Stimulated activated CD4-positive, alpha-beta T cell treated with anti-CD3 and anti-CD28 coated beads, Interleukin-12 subunit alpha, Interleukin-12 subunit beta, amount 100 ng/mL, for 4 hours (primary cell): Measurements from ENCODE around the gene DYSF.
"Not testable (repeated sequence)": the region's sequence is repeated elsewhere in the genome, so short reads cannot be mapped to it uniquely, and the experiment has no call there.

Experiments
- DNase-seq: peaks from one replicate; pipeline ENCODE4 v3.0.0-alpha.2; 2020

DYSF gene

DNA sequence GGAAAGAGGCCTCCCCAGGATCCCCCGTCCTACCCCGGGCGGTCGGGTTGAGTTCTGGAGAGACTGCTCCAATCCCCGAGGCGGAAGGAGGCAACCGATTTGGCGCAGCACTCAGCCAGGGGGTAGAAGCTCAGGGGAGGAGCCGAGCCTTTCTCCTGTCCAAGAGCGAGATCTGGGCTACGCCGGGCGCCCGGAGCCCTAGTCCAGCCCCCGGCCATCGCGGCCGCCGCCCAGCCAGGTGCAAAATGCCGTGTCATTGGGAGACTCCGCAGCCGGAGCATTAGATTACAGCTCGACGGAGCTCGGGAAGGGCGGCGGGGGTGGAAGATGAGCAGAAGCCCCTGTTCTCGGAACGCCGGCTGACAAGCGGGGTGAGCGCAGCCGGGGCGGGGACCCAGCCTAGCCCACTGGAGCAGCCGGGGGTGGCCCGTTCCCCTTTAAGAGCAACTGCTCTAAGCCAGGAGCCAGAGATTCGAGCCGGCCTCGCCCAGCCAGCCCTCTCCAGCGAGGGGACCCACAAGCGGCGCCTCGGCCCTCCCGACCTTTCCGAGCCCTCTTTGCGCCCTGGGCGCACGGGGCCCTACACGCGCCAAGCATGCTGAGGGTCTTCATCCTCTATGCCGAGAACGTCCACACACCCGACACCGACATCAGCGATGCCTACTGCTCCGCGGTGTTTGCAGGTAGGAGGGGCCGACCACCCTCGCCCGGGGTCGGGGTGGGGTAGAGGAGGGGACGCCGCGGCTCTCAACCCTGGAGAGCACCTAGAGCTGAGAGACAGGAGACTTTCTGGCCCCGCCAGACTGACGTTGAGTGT, at the start of gene DYSF:
DYSF (plus strand) TSS at position 158 of the 817 bp plus-strand sequence.
- DNase-seq, result peak; percentile 4

DNA sequence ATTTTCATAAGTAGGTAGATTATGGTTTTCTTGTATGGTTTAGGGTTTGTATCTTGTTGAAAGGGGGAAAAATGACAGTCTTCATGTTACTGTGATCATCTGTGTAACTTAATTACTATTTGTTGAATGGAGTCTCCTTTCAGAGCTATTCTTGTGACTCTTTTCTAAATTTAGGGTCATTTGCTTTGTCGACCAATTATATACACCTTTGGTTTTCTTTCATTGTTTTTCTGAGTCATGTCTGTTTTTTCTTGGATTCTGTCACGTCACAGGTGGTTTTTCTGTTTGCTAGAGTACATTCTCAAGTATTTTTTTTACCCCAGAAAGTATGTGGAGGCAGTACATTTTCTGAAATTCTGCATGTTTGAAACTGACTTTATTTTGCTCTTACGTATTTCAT, 43.8 kb upstream of the DYSF start:
- DNase-seq, result no peak

DNA sequence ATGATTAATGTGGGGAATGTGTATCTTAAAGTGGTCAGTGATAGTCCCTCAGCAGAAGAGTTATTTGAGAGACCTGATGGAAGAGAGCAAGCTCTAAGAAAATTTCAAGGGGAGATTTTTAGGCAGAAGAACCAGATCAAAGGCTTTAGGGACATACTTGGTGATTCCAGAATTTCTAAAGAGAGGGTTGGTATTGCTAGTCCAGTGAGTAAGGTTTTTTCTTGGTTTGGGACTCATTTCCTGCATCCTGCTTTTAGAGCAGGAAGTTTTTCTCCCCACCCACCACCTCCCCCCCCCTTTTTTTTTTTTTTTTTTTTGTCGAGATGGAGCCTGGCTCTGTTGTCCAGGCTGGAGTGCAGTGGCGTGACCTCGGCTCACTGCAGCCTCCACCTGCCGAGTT, 42.7 kb upstream of the DYSF start:
- DNase-seq, result no peak

DNA sequence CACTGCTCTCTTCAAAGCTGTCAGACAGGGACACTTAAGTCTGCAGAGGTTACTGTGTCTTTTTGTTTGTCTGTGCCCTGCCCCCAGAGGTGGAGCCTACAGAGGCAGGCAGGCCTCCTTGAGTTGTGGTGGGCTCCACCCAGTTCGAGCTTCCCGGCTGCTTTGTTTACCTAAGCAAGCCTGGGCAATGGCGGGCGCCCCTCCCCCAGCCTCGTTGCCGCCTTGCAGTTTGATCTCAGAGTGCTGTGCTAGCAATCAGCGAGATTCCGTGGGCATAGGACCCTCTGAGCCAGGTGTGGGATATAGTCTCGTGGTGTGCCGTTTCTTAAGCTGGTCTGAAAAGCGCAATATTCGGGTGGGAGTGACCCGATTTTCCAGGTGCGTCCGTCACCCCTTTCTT, 36.5 kb upstream of the DYSF start:
- DNase-seq, result not testable (repeated sequence)

DNA sequence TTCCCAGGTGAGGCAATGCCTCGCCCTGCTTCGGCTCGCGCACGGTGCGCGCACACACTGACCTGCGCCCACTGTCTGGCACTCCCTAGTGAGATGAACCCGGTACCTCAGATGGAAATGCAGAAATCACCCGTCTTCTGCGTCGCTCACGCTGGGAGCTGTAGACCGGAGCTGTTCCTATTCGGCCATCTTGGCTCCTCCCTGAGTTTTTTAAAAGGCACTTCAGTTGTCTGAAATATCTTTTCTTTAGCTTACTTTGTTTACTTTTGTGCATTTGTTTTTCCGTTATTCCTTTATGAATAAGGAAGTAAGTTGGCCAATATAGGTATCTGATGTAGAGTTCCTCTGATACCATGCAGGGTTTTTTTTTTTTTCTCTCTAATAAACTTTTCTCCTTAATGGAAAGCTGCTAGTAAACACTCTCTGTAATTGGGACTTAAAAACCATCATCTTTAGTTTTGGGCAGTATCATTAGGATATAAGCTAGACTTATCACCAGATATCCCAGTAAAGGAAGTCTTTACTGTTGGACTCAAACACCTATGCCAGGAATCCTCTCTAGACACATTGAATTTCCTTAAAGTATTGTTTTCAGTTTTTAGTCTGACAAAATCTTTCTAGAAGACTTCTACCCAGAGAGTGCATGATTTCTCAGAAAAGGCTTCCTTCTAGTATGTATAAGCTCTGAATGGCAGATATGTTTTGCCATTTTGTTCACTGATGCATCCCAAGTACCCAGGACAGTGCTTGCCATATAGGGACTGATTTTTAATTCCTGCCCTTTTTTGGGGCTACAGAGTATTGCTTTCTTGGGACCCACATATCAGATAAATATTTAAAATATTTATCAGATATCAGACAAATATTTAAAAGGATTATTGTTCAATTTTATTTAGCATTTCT, 35.8 kb upstream of the DYSF start:
- no peak for DNase-seq

DNA sequence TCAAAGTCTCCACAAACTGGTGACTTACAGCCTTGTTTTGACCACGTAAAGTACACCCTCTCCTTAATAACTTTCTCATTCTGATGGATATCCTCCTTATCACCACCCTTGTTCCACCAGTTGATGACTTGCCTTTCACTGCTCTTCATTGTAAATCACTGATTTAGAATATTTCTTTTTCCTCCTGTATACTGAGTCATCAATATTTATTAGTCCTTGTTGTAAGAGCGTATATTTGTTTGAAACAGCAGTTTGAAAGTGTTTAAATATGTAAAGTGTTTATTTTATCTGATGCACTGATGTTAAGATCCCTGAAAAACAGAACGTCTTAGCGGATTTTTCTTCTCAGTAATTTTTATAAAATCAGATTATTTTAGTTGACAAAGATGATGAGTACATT, 34.2 kb upstream of the DYSF start:
- DNase-seq, result no peak

DNA sequence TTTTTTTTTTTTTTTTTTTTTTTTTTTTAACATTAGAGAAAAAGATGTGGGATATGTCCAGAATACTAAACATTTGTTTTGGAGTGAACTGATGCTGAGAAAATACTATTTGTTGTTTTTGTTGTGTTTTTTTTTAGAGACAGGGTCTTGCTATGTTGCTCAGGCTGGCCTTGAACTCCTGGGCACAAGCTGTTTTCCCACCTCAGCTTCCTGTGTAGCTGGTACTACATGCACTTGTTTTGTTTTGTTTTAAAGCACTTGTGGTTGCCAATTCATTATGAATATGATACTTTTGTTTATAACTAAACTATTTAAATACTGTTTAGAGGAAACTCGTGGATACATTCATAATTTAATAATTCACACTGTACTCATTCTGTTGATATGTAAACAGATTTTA, 33.4 kb upstream of the DYSF start:
- no peak for DNase-seq

DNA sequence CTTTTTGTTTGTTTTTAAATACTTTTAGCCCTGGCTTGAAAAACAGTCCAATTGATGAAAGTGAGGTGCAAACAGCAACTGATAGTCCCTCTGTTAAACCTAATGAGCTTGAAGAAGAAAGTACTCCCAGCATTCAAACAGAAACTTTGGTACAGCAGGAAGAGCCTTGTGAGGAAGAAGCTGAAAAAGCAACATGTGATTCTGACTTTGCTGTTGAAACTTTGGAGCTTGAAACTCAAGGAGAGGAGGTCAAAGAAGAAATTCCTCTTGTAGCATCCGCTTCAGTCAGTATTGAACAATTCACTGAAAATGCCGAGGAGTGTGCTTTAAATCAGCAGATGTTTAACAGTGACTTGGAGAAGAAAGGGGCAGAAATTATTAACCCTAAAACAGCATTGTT, 30.6 kb upstream of the DYSF start:
- no peak for DNase-seq

DNA sequence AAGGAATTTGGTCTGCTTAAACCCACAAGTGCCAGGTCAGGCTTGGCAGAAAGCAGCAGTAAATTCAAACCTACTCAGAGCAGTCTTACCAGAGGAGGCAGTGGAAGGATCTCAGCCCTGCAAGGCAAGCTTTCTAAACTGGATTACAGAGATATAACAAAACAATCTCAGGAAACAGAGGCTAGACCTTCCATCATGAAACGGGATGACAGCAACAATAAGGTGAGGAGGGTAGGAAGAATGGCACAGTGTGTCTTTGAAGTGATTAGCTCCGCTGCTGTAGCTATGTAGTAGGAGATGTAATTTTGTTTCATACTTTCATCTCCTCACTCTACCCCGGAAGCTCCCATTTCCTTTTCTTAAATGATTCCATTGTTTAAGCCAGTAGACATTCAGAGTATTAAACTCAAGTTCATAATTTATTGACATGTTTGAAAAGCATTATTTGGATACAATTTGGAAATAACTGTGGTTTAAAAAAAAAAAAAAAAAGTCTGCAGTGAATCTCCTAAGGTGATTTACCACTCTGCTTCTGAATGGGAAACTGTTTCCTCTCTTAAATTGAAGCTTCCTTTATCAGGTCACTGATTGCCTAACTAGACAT, 29.4 kb upstream of the DYSF start:
- no peak for DNase-seq

DNA sequence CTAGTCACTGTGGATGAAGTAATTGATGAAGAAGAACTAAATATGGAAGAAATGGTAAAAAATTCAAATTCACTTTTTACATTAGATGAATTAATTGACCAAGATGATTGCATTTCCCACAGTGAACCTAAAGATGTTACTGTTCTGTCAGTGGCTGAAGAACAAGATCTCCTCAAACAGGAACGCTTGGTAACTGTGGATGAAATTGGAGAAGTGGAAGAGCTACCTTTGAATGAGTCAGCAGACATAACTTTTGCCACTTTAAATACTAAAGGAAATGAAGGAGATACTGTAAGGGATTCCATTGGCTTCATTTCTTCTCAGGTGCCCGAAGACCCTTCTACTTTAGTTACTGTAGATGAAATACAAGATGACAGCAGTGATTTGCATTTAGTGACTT, 26.6 kb upstream of the DYSF start:
- DNase-seq, result no peak

DNA sequence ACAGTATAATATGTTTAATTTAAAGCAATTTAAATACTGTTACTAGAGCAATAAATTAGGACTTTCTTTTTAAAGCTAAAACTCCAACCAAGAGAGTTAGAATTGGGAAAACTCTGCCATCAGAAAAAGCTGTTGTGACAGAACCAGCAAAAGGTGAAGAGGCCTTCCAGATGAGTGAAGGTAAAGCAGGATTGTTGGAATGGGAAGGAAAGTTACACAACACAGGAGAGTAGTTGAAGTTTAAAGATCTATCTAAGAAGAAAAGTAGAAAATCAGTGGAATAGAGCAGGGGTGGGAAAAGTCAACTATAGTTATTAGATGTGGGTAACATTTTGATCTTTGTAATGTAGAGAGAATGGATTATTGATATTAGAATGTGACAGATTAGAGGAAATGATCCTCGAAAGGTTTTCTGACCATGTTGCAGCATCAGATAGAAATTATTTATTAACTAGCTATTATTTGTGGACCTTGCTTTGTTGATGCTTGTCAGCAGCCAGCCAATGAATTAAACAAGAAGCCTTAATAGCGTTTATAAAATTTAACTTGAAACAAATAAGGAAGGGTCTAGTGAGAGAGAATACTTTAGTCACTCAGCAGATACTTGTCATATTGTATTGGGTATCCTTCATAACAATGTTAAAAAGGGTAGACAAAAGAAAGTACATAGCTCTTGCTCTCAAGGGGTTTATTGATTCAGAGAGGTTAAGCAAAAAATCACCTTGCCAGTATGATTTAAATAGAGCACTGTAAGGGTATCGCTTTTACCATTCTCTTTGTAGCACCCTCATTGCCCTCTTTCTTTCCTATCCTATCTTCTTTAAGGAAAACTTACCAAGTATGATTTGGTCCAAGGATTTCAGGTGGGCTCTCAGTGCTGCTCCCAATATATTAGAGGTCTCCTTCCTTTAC, 24.6 kb upstream of the DYSF start:
- no peak for DNase-seq

DNA sequence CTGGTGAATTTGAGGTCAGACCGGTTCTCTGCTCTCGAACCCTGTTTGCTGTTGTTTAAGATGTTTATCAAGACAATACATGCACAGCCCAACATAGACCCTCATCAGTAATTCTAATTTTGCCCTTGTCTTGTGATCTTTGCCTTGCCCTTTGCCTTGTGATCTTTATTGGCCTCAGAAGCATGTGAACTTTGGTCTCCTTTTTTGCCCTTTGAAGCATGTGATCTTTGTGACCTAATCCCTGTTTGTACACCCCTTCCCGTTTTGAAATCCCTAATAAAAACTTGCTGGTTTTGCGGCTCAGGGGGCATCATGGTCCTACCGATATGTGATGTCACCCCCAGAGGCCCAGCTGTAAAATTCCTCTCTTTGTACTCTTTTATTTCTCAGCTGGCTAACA, 8.2 kb upstream of the DYSF start:
- not testable (repeated sequence) for DNase-seq

DNA sequence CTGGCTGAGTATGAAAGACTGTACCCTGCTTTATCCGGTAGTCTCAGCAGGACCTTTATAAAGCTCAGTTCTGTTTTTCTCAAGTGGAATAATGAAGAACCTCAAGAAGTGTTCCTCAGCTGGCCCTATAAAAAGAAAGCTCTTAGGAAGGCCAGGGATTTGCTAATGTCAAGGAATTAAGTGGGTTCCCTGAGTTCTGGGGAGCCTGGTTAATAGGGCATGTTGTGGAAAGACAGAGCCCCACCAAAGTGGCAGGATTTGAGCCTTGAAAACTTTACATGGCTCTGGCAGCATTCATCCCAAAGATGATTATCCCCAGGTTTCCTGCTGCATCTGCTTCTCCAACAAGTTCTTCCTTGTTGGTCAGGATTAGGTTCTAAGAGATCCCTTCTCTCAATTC, 6.9 kb upstream of the DYSF start:
- no peak for DNase-seq

DNA sequence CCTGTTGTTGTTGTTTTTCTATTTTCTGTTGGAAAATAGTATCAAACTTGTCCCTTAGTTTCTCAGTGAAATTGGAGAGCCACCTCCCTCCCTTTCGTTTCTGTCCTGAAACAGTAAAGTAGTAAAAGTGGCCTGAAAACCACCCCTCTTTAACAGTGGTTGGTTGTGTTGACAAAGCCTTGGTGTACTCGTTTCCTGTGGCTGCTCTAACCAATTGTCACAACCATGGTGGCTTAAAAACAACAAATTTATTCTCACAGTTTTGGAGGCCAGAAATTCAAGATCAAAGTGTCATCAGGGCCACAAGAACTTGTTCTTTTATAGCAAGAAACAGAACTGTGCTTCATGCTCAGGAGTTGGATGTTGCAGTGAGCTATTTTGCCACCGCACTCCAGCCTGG, 4.0 kb upstream of the DYSF start:
- DNase-seq, result no peak

DNA sequence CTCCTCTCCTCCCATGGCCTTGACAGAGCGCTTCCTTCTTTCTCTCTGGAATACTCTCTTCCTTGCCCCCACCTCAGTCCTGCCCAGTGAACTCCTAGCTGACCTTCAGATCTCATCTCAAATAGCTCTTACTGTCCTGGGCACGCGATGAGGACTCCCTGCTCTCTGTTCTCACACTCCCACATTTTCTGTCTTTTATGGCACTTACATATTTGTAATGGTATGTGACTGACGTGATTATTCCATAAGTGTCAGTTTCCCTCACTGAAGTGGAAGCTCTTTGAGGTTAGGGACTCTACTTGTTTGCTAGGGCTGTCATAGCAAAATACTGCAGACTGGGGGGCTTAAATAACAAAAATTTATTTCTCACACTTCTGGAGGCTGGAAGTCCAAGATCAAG, 1.7 kb upstream of the DYSF start:
- no peak for DNase-seq

DNA sequence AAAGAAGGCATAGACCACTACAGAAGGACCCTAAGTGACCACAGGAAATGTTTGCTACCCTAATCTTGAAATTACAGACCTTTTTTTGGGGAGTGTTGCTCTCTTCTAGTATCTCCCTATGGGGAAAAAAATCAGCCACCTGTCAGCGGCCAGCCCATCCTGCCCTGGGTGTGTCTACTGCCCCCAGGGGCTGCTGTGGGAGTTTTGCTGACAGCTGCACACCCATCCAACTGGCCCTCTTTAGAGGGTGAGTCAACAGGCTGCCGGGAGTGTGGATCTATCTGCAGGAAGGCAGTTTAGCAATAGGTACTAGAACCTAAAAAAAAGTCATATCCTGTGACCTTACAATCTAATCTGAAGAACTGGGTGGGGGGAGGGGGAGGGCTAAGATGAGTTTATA, 796 bp upstream of the DYSF start:
- DNase-seq, result no peak

DNA sequence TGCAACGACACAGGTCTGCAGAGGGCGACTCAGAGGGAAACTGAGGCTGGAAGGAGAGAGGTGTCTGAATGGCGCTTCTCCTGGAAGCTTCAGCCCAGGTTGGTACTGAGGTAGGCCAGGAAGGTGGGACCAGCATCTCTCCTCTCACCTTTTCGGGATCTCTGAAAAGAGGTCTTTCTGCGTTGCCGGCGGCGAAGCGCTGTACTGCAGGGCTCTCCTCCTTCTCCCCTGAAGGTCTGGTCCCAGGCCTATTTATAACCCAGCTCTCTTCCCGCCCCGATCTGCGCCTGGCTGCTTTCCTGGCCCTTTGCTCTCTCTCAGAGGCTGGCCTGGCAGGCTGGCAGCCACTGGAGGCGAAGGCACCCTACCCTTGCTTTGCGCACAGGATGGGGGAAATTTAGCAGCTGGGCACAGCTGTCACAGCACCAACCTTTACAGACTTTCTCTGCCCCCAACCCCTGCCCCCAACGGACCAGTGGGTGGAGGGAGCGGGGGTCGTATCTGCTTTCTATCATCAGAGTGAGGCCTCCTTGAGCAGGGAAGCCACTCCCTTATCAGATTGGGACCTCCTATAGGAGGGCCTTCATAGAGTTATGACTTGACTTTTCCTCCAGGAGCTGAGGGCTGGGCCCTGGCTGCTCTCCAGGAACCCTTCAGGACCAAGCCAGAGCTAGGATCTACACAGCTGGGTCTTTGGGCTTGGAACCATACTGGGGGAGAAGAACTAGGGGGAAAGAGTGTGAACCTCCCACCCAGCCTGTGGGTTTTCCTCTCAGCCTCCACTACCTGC, 1.1 kb downstream of the DYSF start:
- no peak for DNase-seq

DNA sequence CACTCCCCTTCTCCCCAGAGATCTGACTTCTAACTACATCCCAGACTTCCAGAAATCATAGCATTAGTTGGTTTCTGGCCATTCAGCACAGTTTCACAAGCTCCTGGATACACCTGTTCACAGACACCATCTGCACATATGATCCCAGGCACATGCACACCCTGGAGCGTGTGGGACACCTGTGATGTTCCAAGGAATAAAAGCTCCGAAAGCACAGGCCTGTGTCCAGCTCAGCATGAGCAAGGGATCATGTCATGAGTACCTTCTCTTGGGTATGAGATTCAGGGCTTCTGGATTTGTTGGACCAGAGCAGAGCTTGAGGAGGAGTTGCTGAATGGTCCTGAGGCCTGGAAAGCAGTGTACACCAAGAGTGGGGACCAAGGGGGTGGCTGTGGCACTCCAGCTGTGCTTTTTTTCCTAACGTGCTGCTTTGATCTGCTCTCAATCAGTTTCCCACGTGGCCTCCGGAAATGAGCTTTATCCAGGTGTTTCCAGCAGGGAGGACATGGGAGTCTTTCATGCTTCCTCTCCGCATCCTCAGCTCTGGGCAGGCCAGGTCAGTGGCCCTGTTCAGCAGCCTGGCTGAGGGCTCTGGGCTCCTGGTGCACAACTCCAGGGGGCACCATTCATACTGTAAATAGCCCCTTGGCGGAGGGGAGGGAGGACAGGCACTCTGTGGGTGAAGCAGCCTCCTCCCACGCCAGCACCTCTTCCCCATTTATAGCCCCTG, 1.8 kb downstream of the DYSF start:
- DNase-seq, result no peak

DNA sequence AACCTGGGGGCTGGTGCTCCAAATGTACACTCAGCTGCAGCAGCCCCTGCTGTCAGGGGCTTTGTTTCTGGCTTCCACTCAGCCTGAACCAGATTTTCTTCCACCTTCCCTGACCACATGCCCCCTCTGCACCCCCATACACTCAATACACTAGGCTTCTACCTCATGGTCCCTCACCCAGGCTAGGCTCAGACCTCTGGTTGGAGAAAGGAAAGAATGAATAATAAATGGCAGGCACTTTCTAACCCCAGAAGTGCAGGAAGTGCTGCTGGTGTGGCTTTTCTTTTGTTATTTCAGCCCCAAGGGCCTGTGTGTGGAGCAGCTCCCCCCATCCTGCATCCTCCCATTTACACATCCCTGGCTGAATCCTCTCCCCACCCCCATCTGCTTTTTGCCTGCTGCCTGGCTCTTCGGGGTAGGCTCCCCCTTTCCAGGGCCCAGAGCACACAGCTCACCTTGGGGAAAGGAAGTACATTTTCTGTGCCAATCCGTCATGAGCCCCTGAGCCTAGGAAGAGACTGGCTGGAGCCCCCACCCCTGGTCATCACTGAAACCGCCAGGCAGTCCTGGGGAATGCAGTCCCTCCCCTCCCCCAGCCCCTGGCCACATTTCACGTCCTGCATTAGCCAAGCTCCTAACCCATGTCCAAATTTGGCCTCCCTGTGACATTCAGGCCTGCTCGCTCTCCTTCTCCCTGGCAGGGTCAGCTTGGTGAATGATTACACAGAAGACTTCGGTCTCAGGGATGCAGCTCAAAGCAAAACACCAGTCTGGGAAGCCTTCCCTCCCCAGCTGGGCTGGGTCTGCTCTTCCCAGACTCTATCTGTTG, 2.6 kb downstream of the DYSF start:
- no peak for DNase-seq

DNA sequence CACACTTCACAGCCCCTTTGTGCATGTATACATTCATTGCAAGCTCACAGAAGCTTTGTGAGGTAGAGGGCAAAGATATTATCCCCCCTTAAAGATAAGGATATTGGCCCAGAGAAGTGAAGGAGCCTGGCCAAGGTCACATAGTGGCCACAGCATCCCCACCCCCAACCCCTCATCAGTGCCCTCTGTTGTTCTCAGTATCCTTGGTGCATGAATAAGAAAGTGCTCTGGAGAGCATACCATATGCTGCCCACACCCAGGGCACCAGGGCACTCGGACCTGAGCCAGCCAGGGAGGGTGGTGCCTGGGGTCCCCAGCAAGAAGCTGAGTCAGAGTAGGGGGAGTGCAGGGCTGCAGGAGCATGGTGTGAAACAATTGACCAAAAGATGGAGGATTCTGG, 3.3 kb downstream of the DYSF start:
- no peak for DNase-seq
